Astrocyte of the spinal cord (primary cell): ENCODE data around the gene HIGD1A.

Source experiments
- DNase-seq: peaks from one replicate; pipeline ENCODE4 v3.0.0; 2011; ENCODE audit warnings: low read depth, low spot score
- H3K4me3 ChIP-seq: 2 replicates; pipeline ENCODE4 v1.5.1; 2011; ENCODE audit warnings: low read depth, mild to moderate bottlenecking, low read length, moderate library complexity
- CTCF ChIP-seq: IDR thresholded peaks from 2 replicates; pipeline ENCODE4 v1.5.1; 2012; ENCODE audit warnings: low read depth, mild to moderate bottlenecking, low read length, inconsistent platforms
- in situ Hi-C: cut with HindIII; loops from 2 replicates; pipeline ENCODE4 v1.10.0; 2017; ENCODE audit warnings: low sequenced_read_pairs

Gene HIGD1A

GRCh38 chr3:42801784-42802183 is 2.5 kb downstream of the HIGD1A start:
- no peak for TF ChIP-seq CTCF
- no peak overlapping the region for H3K4me3 ChIP-seq
- no peak for DNase-seq
- in situ Hi-C loops: no loop called here

GRCh38 chr3:42801048-42801620 is 3.2 kb downstream of the HIGD1A start:
- TF ChIP-seq CTCF: no peak
- no peak for DNase-seq
- in situ Hi-C loops: no loop called here
- no peak overlapping the region for H3K4me3 ChIP-seq

- in situ Hi-C loops: no loop called here
- no peak for DNase-seq
- TF ChIP-seq CTCF: no peak
- H3K4me3 ChIP-seq: no peak overlapping the region
Measured at GRCh38 chr3:42800251-42800650, 4.0 kb downstream of the HIGD1A start.

GRCh38 chr3:42799376-42799775 is 4.9 kb downstream of the HIGD1A start:
- TF ChIP-seq CTCF: no peak
- in situ Hi-C loops: no loop called here
- no peak overlapping the region for H3K4me3 ChIP-seq
- no peak for DNase-seq

- in situ Hi-C loops: no loop called here
- DNase-seq: no peak
- TF ChIP-seq CTCF: no peak
- H3K4me3 ChIP-seq: no peak overlapping the region
Measured at GRCh38 chr3:42796332-42796885, 7.9 kb downstream of the HIGD1A start.

GRCh38 chr3:42795621-42796181 is 8.6 kb downstream of the HIGD1A start:
- in situ Hi-C loops: no loop called here
- no peak for TF ChIP-seq CTCF
- no peak for DNase-seq
- no peak overlapping the region for H3K4me3 ChIP-seq
